GM21381 (cell line): ENCODE results near the gene SHF.
"Not testable (repeated sequence)": the region's sequence is repeated elsewhere in the genome, so short reads cannot be mapped to it uniquely, and the experiment has no call there.

ENCODE experiments used
- ATAC-seq: cut with Tn5 transposase; IDR thresholded peaks from one replicate; pipeline ENCODE4 v1.9.1; 2021; ENCODE audit warnings: mild to moderate bottlenecking, moderate library complexity; ENCODE audit not compliant: unreplicated experiment

SHF gene

DNA sequence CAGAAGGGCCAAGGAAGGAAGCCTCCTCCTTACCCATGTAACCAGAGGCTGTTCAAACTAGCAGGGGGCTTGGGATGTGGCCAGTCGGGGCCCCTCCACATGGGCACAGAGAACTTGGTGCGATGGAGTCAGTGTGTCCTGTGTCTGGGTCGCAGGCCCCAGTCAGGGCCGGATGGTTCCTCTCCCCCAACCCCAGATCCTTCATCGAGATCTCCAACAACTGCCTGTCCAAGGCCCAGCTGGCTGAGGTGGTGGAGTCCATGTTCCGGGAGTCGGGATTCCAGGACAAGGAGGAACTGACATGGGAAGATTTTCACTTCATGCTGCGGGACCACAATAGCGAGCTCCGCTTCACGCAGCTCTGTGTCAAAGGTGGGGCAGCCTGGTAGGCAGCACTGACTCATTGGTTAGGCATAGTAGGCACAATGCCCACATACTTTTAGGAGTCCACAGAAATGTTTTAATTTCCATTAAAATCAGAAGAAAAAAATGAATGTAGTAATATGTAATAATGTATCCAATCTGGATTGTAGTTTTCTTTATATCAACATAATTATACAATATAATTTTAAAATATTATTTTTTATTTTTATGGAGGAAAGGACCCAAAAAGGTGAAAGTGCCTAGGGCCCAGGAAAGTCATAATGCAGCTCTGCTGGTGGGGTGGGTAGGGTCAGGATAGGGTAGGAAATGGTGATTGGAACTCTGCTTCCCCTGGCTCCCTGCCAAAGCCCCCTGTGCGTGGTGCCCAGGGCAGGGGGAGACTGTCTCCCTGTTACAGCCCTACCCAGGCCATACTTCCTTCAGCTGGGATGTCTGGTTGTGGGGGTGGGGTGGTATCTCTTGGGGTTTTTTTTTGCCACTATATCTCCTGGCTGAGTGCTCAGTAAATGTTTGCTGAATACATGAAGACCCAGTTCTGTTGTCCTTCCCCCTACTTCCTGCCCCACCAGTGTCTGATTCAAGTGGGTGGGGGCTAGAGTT lies 39.4 kb downstream of the SHF start:
- no peak for ATAC-seq

DNA sequence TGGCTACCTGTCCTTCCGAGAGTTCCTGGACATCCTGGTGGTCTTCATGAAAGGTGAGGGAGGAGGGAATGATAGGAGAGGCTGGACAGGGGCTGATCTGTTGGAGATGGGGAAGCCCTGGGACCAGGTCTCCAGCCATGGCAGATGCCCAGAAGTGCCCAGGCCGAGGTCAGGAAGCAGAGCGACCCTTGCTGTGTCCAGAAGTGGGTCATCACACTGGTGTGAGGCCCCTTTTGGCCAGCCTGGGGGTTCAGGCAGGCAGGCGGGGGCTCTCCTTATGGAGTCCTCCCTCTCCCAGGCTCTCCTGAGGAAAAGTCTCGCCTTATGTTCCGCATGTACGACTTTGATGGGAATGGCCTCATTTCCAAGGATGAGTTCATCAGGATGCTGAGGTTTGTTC lies 40.2 kb downstream of the SHF start:
- ATAC-seq: no peak

DNA sequence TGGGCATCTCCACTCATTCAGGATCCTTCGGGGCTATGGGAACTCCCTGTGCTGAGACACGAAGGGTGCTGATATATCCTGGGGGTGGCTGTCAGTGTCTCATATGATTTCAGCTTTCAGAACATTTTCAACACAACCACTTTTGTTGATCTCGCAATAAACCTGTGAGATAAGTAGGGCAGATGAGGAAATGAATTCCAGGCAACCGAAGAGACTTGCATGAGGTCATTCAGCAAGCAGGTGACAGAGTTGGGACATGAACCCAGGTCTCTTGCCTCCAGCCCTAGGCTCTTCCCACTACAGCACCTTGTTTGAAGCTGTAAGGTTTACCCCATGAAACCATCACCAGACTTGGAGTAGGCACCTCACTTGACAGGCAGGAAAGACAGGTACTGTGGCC lies 41.4 kb downstream of the SHF start:
- ATAC-seq: no peak

DNA sequence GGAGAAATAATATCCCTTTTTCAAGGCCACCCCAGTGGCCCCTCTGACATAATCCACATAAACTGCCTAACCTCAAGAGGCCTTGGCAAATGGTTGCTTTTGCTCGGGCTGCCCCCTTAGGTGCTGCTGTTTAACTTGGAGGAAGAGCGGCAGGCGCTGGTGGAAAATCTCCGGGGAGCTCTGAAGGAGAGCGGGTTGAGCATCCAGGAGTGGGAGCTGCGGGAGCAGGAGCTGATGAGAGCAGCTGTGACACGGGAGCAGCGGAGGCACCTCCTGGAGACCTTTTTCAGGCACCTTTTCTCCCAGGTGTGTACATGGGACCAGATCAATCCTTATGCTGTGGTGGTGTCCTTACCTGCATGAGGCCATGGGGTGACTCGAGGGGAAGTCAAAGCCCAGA lies 43.0 kb downstream of the SHF start:
- no peak for ATAC-seq

DNA sequence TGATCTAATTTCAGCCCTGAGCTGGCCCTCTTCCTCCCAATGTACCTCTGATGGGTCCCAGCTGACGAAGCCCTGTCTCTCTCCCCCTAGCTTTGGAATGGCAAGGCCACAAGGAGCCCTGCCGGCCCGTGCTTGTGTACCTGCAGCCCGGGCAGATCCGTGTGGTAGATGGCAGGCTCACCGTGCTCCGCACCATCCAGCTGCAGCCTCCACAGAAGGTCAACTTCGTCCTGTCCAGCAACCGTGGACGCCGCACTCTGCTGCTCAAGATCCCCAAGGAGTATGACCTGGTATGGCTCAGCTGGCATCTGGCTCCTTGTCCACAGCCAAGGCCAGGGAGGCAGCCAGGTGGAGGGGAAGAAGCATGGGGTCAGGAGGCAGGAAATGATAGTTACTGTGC lies 43.8 kb downstream of the SHF start:
- ATAC-seq: no peak

DNA sequence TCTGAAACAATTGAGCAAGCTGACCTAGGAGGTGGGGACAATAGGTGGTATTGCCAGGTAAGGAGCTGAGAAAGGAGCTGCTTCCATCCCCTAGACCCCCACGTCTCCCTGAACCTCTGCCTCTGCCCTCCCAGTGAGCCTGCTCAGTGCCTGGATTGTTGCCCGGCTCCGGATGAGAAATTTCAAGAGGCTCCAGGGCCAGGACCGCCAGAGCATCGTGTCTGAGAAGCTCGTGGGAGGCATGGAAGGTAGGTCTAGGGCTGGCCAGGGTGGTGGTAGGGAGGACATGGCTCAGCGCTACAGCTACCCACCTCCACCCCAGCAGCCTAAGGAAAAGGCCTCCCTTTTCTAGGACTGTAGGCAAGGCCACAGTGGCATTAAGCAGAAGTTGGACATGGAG lies 44.7 kb downstream of the SHF start:
- no peak for ATAC-seq

DNA sequence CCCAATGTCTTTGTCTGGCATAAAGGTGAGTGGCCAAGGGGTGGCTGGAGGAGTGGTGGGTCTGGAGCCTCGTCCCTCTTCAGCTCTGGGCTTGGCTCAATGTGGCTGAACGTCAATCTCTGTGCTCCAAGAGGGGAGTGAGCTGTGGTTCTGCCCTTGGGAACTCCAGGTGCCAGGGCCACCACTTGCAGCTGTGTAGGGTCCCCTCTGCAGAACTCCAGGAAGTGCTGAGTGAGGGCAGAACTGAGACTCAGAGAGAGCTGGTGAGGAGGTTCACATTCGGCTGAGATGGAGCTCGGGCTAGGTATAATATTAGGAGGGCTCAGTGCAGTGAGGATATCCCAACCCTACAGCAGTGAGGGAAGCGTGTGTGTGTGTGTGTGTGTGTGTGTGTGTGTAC lies 46.4 kb downstream of the SHF start:
- no peak for ATAC-seq

DNA sequence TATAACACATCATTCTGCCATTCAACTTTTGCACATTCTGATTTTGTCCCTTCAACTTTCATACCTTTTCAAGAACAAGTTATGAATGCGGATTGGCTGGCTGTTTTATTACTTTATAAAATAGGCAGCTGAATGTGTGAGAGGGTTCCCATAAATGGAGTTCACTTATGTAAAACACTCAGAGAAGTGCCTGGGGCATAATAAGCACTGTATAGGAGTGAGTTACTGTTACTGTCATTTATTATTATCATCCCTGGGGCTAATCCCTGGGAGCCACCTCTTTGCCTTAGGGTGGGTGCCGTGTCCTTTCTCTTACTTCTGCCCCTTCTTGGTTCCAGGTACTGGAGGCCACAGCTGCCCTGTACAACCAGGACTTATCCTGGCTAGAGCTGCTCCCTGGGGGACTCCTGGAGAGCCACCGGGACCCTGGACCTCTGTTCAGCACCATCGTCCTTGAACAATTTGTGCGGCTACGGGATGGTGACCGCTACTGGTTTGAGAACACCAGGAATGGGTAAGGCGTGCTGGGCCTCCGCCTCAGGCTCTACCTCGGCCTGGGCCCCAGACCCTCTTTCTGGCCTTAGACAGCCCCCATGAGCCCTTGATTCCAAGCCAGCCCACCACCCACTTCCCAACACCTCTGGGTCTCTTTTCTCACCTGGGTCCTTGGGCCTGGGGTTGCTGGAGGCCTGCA lies 47.1 kb downstream of the SHF start:
- no peak for ATAC-seq

DNA sequence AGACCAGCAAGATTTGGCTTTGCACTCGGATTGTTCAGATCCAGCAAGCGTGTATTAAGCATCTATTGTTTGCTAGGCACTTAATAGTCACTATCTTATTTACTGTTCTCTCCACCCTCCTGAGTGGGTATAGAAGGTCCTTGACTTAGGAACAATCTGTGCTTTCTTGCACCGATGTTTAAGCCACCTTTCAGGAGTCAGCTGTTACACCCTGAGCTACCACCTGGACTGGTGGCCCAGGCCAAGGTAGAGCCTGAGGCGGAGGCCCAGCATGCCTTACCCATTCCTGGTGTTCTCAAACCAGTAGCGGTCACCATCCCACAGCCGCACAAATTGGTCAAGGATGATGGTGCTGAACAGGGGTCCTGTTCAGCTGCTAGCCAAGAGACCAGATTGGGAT lies 48.0 kb downstream of the SHF start:
- no peak for ATAC-seq

DNA sequence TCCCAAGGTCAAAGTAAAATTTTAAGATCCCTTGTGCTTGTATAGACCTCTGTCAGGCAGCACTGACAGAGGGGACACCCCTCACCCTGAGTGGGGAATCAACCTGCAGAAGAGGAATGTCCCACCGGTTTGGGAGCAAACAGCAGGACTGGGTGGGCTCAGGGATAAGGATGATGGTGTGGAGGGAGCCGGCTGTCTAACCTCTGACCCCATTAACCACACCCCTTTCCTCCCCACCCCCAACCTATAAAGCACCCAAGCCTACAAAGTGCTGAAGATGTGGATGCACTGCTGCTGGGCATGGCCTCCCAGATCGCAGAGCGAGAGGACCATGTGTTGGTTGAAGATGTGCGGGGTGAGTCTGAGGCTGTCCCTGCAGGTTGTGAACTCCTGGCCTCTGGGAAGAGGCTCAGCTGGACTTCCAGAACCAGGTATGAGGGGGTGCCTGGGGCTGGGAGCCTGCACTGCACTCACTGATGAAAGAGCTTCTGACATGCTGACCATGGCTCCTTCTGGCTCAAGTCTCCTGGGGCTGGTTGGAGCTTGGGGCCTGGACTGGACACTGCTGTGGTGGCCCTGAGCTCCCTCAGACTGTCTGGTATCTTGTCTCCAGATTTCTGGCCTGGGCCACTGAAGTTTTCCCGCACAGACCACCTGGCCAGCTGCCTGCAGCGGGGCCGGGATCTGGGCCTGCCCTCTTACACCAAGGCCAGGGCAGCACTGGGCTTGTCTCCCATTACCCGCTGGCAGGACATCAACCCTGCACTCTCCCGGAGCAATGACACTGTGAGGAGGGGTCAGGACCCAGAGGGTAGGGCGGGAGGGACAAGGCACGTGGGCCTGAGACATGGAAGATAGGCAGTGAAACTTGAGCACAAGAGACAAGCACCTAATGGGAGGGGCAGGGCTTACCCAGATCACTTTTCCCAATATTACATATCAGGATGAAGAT lies 48.7 kb downstream of the SHF start:
- no peak for ATAC-seq

DNA sequence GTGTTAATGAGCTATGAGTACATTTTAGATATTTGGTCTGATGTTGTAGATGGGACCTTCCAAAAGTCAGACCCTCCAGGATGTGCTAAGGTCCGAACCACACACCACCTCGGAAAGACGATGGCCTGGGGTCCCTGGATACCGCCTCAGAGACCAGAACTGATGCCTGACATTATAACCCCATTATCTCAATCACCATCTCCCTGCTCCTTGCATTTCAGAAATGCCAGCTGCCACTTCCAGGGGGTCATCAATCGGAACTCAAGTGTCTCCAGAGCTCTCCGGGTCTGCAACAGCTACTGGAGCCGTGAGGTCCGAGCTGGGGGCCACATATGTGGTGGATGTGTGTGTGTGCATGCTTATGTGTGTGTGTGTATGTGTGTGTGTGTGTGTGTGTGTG lies 50.1 kb downstream of the SHF start:
- ATAC-seq: no peak

DNA sequence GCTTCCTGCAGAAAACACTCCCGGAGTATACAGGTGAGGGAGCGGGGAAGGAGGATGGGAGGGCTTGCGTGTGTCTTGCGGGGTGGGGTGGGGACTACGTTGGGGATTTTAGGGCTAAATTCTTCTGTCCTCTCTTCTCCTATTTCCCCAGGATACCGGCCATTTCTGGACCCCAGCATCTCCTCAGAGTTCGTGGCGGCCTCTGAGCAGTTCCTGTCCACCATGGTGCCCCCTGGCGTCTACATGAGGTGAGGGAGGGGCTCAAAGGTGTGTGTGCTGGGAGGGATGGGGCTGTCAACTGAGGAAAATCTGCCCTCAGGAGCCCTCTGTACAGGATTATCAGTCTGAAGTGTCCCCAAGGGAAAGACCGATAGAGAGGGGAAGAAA lies 51.4 kb downstream of the SHF start:
- no peak for ATAC-seq

DNA sequence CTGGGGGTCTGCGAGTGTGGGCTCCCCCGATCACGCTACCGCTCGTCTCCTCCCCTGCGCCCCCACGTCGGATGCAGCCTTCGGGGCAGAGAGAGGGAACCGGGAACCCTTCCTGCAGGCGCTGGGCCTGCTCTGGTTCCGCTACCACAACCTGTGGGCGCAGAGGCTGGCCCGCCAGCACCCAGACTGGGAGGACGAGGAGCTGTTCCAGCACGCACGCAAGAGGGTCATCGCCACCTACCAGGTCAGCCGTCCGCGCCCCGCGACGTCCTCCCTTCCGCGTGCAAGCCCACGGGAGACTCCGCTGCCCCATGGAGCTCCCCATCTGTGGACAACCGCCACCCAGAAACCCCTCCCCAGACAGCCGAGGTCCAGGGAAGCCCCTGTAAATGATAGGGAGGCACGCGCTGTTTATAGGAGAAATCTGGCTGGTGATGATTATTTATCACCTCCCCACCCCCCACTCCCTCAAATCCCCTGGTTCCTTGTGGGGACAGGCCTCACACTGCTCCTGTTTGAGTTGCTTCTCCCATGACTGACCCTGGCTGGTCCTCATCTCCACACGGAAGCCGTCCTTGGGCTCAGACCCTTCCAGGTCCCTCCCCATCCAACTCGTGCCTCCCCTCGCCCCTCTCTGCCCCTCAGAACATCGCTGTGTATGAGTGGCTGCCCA lies 51.9 kb downstream of the SHF start:
- ATAC-seq: not testable (repeated sequence)

DNA sequence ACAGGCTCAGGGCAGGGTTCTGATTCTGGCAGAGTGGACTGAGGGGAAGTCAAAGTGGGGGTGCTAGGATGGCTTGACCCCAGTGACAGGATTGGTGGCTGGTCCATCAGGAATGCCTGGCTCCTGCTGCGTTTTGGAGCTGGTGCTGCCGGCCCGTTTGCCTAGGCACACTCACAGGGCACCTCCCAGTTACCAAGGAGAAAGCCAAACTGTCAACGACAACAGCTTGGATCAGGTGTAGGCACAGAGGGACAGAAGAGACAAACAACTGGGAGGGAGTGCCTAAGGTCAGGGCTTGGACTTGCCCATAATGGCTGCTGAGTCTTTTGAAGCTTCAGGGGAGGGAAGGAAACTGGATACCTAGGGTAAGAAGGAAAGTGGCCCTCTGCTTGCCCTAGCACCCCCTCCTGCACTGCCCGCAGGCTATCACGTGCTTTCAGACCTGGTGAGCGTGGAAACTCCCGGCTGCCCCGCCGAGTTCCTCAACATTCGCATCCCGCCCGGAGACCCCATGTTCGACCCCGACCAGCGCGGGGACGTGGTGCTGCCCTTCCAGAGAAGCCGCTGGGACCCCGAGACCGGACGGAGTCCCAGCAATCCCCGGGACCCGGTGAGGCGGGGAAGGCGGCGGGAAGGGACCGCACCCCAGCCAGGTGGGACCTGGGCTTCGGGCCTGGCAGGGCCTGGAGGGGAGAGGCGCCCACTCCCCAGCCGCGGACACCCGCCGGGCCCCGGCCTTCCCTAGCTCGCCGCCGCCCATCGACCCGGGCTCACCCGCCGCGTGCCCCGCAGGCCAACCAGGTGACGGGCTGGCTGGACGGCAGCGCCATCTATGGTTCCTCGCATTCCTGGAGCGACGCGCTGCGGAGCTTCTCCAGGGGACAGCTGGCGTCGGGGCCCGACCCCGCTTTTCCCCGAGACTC lies 52.8 kb downstream of the SHF start:
- no peak for ATAC-seq

DNA sequence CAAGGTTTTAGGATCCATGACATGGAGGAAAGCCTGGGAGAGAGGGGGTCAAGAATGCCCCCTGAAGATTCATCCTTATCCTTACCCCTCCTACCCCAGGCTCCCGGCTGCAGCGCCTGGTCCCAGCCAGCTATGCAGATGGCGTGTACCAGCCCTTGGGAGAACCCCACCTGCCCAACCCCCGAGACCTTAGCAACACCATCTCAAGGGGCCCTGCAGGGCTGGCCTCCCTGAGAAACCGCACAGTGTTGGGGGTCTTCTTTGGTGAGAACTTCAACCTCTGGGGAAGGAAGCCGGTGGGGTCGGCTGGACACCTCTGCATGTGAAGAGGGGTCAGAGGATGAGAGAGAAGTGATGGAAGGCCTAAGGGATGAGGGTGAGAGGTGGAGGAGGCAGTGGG lies 53.7 kb downstream of the SHF start:
- no peak for ATAC-seq

DNA sequence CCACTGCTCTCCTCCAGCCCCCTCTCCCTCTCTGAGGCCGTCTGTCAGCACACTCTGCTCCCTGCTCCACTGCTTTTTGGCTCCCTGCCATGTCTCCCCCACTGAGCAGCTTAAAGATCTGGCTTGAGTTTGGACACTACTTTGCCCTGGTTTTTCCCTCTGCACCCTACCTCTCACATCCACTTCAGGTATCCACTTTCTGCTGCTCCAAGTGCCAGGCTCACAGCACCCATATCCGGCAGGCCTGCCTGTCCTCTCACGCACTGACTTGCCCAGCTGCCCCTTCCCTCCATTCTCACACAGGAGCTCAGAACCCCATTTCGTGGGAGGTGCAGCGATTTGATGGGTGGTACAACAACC lies 54.2 kb downstream of the SHF start:
- ATAC-seq: no peak

DNA sequence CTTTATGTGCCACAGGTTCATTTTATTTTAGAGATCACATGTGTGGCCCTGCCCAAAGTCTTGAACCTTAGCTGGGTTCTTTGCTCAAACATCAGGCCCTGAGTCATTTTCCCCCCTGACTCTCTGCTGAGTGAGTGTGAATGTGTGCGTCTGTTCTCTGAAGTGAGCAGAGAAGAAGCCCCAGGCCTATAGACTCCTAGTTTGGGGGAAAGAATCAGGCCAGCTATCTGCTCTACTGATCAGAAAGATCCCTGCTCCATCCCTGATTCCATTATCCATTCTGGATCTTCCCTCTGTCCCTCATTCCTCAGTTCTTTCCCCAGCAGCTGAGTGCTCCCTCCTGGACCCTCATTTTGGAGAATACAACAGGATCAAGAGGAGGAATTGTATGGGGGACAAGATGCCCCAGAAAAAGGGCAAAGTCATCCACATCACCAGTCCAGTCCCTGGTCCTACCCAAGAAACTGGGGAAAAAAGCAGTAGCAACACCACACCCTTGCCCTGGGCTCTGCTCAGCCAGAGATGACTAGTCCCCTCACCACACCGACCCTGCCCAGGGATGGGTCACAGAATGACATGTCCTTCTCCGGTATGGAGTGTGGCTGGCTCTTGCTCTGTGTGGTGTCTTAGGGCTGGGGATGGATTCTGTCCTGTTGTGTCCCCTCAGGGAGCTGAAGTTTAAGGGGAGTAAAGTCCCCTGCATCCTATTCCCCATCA lies 54.8 kb downstream of the SHF start:
- no peak for ATAC-seq

DNA sequence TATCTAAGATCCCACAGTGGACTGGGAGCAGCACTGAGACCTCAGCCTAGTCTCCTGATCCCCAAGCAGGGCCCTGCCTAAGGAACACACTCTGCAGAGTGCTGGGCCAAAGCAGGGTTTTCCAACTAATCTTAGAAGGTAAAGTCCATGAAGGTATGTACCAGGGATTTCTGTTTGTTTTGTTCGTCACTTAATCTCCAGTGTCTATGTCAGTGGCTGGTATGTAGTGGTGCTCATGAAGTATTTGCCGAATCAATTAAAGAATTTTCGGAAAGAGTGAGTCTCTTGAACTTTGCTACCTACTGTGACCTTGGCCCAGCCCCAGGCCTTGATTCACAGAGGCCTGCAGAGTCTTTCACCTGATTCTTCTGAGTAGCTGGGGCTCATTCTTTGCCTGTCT lies 56.3 kb downstream of the SHF start:
- no peak for ATAC-seq
